Measurements from ENCODE around the gene CDK18.

CDK18 gene

DNA sequence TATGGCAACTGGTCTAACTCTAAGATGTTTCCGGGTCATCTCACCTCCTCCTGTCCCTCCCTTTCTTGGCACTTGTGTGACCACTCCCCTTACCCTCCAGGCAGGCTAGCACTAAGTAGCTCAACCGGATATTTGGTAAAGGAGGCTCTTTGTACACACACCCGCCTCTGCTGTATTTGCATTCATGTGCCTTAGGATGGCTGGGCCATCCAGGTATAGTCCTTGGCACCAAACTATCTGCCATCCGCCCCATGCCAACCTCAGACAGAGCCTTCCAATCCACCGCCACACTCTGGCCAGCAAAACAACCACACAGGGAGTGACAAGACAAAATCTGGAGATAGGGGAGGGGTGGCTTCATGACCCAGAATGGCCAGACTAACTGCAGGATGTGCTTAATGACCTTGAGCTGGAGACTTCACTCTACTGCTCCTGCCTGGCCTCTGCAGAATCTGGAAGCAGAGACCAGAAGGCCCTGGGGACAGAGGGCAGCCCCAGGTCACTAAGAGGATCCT lies 59.5 kb downstream of the CDK18 start:
- no peak overlapping the region for H3K27ac ChIP-seq
- no peak for TF ChIP-seq CTCF (conservative IDR thresholded peaks at IDR 0.05; ENCODE audit: low read depth)
- no peak for DNase-seq (ENCODE audit: low spot score)
- CTCF ChIA-PET, result no interaction called here
- POLR2A ChIA-PET (ENCODE audit: low non-redundant PET), result no interaction called here

- POLR2A ChIA-PET (ENCODE audit: low non-redundant PET), result no interaction called here
- CTCF ChIA-PET, result interaction anchor here (1.0 kb wide), 1 partner anchor 37 kb away, joined by 4 read pairs; no protein-coding TSS in a partner anchor
These were observed 61.3 kb downstream of the CDK18 start for GRCh38 chr1:205565799-205566198.

DNA sequence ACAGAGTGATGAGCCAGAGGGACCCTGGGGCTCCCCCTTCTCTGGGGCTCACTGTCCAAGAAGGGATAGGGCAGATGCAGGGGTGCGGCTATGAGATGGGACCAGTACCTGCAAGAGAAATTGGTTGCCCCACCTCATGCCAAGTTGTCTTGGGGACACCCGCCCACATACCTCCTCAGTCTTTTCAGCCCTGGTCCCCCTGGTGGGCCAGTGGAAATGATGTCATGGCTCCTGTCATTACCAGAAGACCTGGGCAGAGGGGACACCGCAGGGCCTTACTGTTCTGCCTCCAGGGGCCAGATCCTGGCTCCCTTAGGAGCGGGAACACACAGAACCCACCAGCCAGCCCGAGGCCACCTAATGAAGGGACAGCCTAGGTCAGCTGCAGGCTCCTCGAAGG lies 63.2 kb downstream of the CDK18 start:
- POLR2A ChIA-PET (ENCODE audit: low non-redundant PET), result no interaction called here
- no peak for DNase-seq (ENCODE audit: low spot score)
- no peak for TF ChIP-seq CTCF (conservative IDR thresholded peaks at IDR 0.05; ENCODE audit: low read depth)
- CTCF ChIA-PET, result interaction anchor here (1.0 to 1.2 kb wide), 2 partner anchors 24 to 213 kb away, joined by 3 to 4 read pairs; no protein-coding TSS in a partner anchor
- H3K27ac ChIP-seq, result no peak overlapping the region

More at GRCh38 chr1:205565799-205566198, 61.3 kb downstream of the CDK18 start:
- H3K27ac ChIP-seq, result no peak overlapping the region
- no peak for DNase-seq (ENCODE audit: low spot score)
- no peak for TF ChIP-seq CTCF (conservative IDR thresholded peaks at IDR 0.05; ENCODE audit: low read depth)

DNA sequence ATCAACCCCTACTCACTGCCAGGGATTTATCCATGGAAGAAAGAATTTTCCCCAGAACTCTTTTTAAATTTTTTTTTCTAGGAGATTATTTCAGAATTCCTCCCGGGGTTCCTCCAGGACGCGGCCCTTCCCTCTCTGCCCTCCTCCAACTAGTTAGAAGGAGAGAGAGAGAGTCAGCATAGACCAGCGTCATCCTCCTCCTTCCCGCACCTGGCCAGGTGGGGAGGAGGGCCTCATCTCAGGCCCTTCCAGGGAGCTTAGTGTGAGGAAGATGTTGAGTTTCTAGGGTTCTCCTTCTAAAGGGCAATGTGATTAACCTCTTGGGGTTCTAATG lies 63.6 kb downstream of the CDK18 start:
- H3K27ac ChIP-seq, result no peak overlapping the region
- TF ChIP-seq CTCF (conservative IDR thresholded peaks at IDR 0.05; ENCODE audit: low read depth), result no peak
- ChIA-PET POLR2A (ENCODE audit: low non-redundant PET) (no interaction called here), CTCF (no interaction called here)
- DNase-seq (ENCODE audit: low spot score), result no peak

DNA sequence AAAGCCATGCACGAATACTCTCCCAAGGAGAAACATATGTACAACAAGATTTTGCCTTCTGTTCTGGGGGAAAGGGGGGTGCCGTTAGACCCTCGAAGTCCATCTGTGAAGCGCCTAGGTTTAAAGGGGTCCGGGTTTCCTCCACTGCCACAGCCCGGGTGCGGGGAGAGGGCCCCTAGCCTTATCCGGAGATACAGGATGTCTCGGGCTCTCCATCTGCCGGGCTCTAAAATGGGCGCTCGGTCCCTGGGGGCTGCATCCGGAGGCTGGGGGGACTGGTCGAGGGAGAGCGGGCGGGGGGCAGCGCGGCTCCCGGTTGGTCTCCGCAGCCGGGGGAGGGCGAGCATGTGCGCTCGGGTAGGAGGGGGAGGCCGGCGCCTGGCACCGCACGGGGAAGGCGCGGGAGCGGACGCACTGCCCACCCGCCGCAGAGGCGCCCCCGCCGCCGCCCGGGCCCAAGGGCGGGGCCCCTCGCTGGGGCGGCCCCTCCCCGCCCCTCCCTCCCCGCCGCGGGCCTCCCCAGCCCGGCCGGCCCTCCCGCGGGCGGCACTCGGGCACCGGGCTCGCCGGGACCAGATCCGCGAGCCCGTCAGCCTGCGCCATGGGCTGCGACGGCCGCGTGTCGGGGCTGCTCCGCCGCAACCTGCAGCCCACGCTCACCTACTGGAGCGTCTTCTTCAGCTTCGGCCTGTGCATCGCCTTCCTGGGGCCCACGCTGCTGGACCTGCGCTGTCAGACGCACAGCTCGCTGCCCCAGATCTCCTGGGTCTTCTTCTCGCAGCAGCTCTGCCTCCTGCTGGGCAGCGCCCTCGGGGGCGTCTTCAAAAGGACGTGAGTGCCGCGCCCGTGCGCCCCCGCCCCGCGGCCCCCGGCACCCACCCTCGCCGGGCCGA lies 64.2 kb downstream of the CDK18 start:
- TF ChIP-seq CTCF (conservative IDR thresholded peaks at IDR 0.05; ENCODE audit: low read depth), result no peak
- ChIA-PET CTCF (interaction anchor here (0.5 to 2.1 kb wide), 7 partner anchors 23 to 444 kb away, joined by 3 to 11 read pairs (median 6); no protein-coding TSS in a partner anchor), POLR2A (ENCODE audit: low non-redundant PET) (no interaction called here)
- H3K27ac ChIP-seq, result no peak overlapping the region
- DNase-seq (ENCODE audit: low spot score), result peak; percentile 34

- ChIA-PET CTCF (interaction anchor here (0.5 to 2.1 kb wide), 8 partner anchors 22 to 445 kb away, joined by 3 to 11 read pairs (median 6); no protein-coding TSS in a partner anchor), POLR2A (ENCODE audit: low non-redundant PET) (no interaction called here)
- no peak overlapping the region for H3K27ac ChIP-seq
- no peak for DNase-seq (ENCODE audit: low spot score)
- no peak for TF ChIP-seq CTCF (conservative IDR thresholded peaks at IDR 0.05; ENCODE audit: low read depth)
These were observed 65.1 kb downstream of the CDK18 start for GRCh38 chr1:205569411-205570172.

Measured in RWPE1 (cell line).